ENCODE data around the gene MPV17.
A peak's percentile ranks its signal among the peaks of the same experiment; 100 is the strongest.

GRCh38 chr2:27322766-27323595 lies at the start of gene MPV17:
- TF ChIP-seq CTCF (conservative IDR thresholded peaks at IDR 0.05): no peak
- TF ChIP-seq ZFX (IDR thresholded peaks at IDR 0.05): peak; percentile 69; the same call in 1 of the 2 replicates

Measured in C4-2B (cell line).